CD14-positive monocyte (primary cell): ENCODE measurements around the gene SLC16A11. TPM values are rescaled to one million over a fixed set of nuclear protein-coding genes. Genes with fewer than 3 reads are reported as not detected.

Source experiments
- DNase-seq, 3 donors: peaks; one replicate each; pipeline ENCODE4 v3.0.0-alpha.2; 2011 to 2022
- H2AFZ ChIP-seq: 2 replicates; pipeline ENCODE4 v1.6.0; 2012; ENCODE audit warnings: mild to moderate bottlenecking, low read depth, low read length, inconsistent platforms; ENCODE audit not compliant: insufficient read depth, poor library complexity, severe bottlenecking
- H3K27ac ChIP-seq, 2 donors: 1 replicate in 1 of 2; 2 replicates in 1 of 2; pipeline ENCODE4 v1.5.1; 2012 to 2013; ENCODE audit warnings: low read length in 2 of 2, control low read depth in 1 of 2, inconsistent platforms in 1 of 2, low read depth in 1 of 2, mild to moderate bottlenecking in 1 of 2
- H3K27me3 ChIP-seq, 2 donors: one replicate each; pipeline versions ENCODE4 v1.6.0 to v1.6.1; 2011 to 2013; ENCODE audit warnings: low read length in 2 of 2; ENCODE audit not compliant: control insufficient read depth in 2 of 2, insufficient read depth in 2 of 2
- H3K36me3 ChIP-seq, 2 donors: replicated peaks in 1 of 2; 1 replicate in 1 of 2; 2 replicates in 1 of 2; pipeline versions ENCODE4 v1.5.1 to v1.6.1; 2012 to 2013; ENCODE audit warnings: low read length in 2 of 2, control low read depth in 1 of 2, inconsistent platforms in 1 of 2, mild to moderate bottlenecking in 1 of 2; ENCODE audit not compliant: insufficient read depth in 2 of 2, control insufficient read depth in 1 of 2
- H3K4me1 ChIP-seq, 2 donors: 1 replicate in 1 of 2; 2 replicates in 1 of 2; pipeline versions ENCODE4 v1.5.1 to v1.6.1; 2012 to 2013; ENCODE audit warnings: low read length in 2 of 2, control low read depth in 1 of 2, inconsistent platforms in 1 of 2, mild to moderate bottlenecking in 1 of 2, moderate library complexity in 1 of 2; ENCODE audit not compliant: insufficient read depth in 2 of 2, control insufficient read depth in 1 of 2
- H3K4me2 ChIP-seq: replicated peaks from 2 replicates; pipeline ENCODE3; 2012; ENCODE audit warnings: low read length, moderate library complexity, mild to moderate bottlenecking; ENCODE audit not compliant: poor library complexity, severe bottlenecking; ENCODE audit errors: extremely low read depth
- H3K4me3 ChIP-seq, 3 experiments: fragments of 200-600 bp in 1 of 3; sonication (generic) in 1 of 3; replicated peaks in 1 of 3; 1 replicate in 2 of 3; 2 replicates in 1 of 3; pipeline ENCODE4 v1.5.1; 2011 to 2013; ENCODE audit warnings: low read length in 3 of 3, mild to moderate bottlenecking in 3 of 3, control low read depth in 2 of 3, low read depth in 2 of 3, inconsistent platforms in 1 of 3, moderate library complexity in 1 of 3
- H3K79me2 ChIP-seq: 2 replicates; pipeline ENCODE4 v1.6.0; 2012; ENCODE audit warnings: mild to moderate bottlenecking, control low read depth, inconsistent platforms, low read length, moderate library complexity; ENCODE audit not compliant: insufficient read depth
- H3K9ac ChIP-seq: 2 replicates; pipeline ENCODE4 v1.6.0; 2017; ENCODE audit warnings: low read length, mild to moderate bottlenecking; ENCODE audit not compliant: insufficient read depth, poor library complexity, severe bottlenecking
- H3K9me3 ChIP-seq, 2 donors: replicated peaks in 1 of 2; 1 replicate in 1 of 2; 2 replicates in 1 of 2; pipeline versions ENCODE4 v1.5.1 to v1.6.1; 2012 to 2013; ENCODE audit warnings: low read length in 2 of 2, control low read depth in 1 of 2; ENCODE audit not compliant: control insufficient read depth in 1 of 2, insufficient read depth in 1 of 2
- H4K20me1 ChIP-seq: 2 replicates; pipeline ENCODE4 v1.6.0; 2012; ENCODE audit warnings: mild to moderate bottlenecking, low read length, control low read depth, moderate library complexity; ENCODE audit not compliant: insufficient read depth
- H3K27ac Mint-ChIP-seq, 7 donors: one replicate each; pipeline ENCODE4 v1.8.0; 2020; ENCODE audit warnings: mild to moderate bottlenecking in 7 of 7, mixed read lengths in 7 of 7, moderate library complexity in 6 of 7, inconsistent platforms in 2 of 7
- H3K27me3 Mint-ChIP-seq, 3 donors: one replicate each; pipeline ENCODE4 v1.8.0; 2021 to 2022; ENCODE audit warnings: low read depth in 3 of 3, mild to moderate bottlenecking in 3 of 3, mixed read lengths in 3 of 3, moderate library complexity in 3 of 3, inconsistent platforms in 1 of 3
- H3K36me3 Mint-ChIP-seq, 2 donors: one replicate each; pipeline ENCODE4 v1.8.0; 2020; ENCODE audit warnings: mixed read lengths in 2 of 2, inconsistent platforms in 1 of 2, mild to moderate bottlenecking in 1 of 2
- H3K4me1 Mint-ChIP-seq: one replicate; pipeline ENCODE4 v1.8.0; 2020; ENCODE audit warnings: mild to moderate bottlenecking, mixed read lengths
- H3K4me3 Mint-ChIP-seq, 2 donors: one replicate each; pipeline ENCODE4 v1.8.0; 2020; ENCODE audit warnings: mild to moderate bottlenecking in 2 of 2, mixed read lengths in 2 of 2, moderate library complexity in 1 of 2
- H3K9me3 Mint-ChIP-seq, 7 donors: one replicate each; pipeline ENCODE4 v1.8.0; 2020 to 2022; ENCODE audit warnings: mixed read lengths in 7 of 7, mild to moderate bottlenecking in 6 of 7, moderate library complexity in 6 of 7, inconsistent platforms in 2 of 7
- WGBS: methylation state at CpG from one replicate; pipeline ENCODE4 v1.1.5; 2013; ENCODE audit warnings: missing lambda C conversion rate; ENCODE audit not compliant: insufficient coverage; 5-methylcytosine and 5-hydroxymethylcytosine counted together
- intact Hi-C, 2 donors: fragments of 100-400 bp; cut with micrococcal nuclease; formaldehyde crosslinking; loops; one replicate each; pipeline versions ENCODE4 v1.15.0 to v1.15.1; 2023
- polyA plus RNA-seq, 3 donors: library from polyadenylated mRNA; depleted of rRNA in 1 of 3; unstranded in 2 of 3; stranded (reverse) in 1 of 3; fragments of 300-500 nt in 2 of 3; fragments of >200 nt in 1 of 3; fragmentation: Illumina TruSeq in 2 of 3; gene quantifications; 1 replicate in 2 of 3; 2 replicates in 1 of 3; pipeline ENCODE4 v1.2.3, GENCODE V29; 2012 to 2021
- TF ChIP-seq, protein P1 (sequence below): fragments of 200-600 bp; IDR thresholded peaks from one replicate; pipeline ENCODE4 v1.8.0; 2022; ENCODE audit warnings: antibody characterized with exemption, mild to moderate bottlenecking

SLC16A11 gene
- polyA plus RNA-seq, 3 donors, result not detected

- H3K79me2 ChIP-seq, result no peaks in the 10 kb centered on the region
- TF ChIP-seq, protein P1, sequence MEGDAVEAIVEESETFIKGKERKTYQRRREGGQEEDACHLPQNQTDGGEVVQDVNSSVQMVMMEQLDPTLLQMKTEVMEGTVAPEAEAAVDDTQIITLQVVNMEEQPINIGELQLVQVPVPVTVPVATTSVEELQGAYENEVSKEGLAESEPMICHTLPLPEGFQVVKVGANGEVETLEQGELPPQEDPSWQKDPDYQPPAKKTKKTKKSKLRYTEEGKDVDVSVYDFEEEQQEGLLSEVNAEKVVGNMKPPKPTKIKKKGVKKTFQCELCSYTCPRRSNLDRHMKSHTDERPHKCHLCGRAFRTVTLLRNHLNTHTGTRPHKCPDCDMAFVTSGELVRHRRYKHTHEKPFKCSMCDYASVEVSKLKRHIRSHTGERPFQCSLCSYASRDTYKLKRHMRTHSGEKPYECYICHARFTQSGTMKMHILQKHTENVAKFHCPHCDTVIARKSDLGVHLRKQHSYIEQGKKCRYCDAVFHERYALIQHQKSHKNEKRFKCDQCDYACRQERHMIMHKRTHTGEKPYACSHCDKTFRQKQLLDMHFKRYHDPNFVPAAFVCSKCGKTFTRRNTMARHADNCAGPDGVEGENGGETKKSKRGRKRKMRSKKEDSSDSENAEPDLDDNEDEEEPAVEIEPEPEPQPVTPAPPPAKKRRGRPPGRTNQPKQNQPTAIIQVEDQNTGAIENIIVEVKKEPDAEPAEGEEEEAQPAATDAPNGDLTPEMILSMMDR, result no peak
- H3K9ac ChIP-seq, result no peak overlapping the region
- intact Hi-C loops, result no loop called here
- peak overlapping the region in 5 of 7 donors; percentile 7 to 82 (median 71) for H3K27ac Mint-ChIP-seq
- H3K4me2 ChIP-seq, result peak overlapping the region; percentile 46
- peaks cover 50 to 60% of the 10 kb centered on the region in 2 donors for H3K4me1 ChIP-seq
- no peaks in the 10 kb centered on the region for H3K36me3 ChIP-seq
- H3K27ac ChIP-seq, result peak overlapping the region; percentile 47 to 50
- peaks cover 2 to 8% (median 8%) of the 10 kb centered on the region in 3 donors for H3K27me3 Mint-ChIP-seq
- H4K20me1 ChIP-seq, result no peaks in the 10 kb centered on the region
- H3K27me3 ChIP-seq, result no peaks in the 10 kb centered on the region
- H3K36me3 Mint-ChIP-seq, result peaks cover 18 to 22% of the 10 kb centered on the region in 2 donors
- no peak for DNase-seq
- H3K9me3 Mint-ChIP-seq, result peaks cover 0 to 6% (median 2%) of the 10 kb centered on the region in 7 donors
- peaks cover 63% of the 10 kb centered on the region for H3K4me1 Mint-ChIP-seq
- peak overlapping the region in 1 of 3 experiments; percentile 64 for H3K4me3 ChIP-seq
- H3K9me3 ChIP-seq, result no peaks in the 10 kb centered on the region
- peak overlapping the region; percentile 17 to 78 for H3K4me3 Mint-ChIP-seq
- WGBS, result 48% methylated on average over 4 of the region's 10 CpGs
- no peak overlapping the region for H2AFZ ChIP-seq
These were observed 36.7 kb upstream of the SLC16A11 start for GRCh38 chr17:7080456-7081041.

- H3K79me2 ChIP-seq, result no peaks in the 10 kb centered on the region
- no peak within 1 kb of the TSS for H3K9ac ChIP-seq
- H3K27me3 ChIP-seq, result no peaks in the 10 kb centered on the region
- H3K27me3 Mint-ChIP-seq, result peaks cover 2 to 10% (median 8%) of the 10 kb centered on the region in 3 donors
- peak within 1 kb of the TSS in 2 of 3 experiments; percentile 25 to 64 for H3K4me3 ChIP-seq
- peak within 1 kb of the TSS; percentile 46 for H3K4me2 ChIP-seq
- intact Hi-C loops, result loop anchor here in 1 of 2 donors (10.0 kb wide), 1 partner anchor 1525 kb away; no protein-coding TSS in a partner anchor
- peaks cover 50 to 60% of the 10 kb centered on the region in 2 donors for H3K4me1 ChIP-seq
- H3K27ac Mint-ChIP-seq, result peak within 1 kb of the TSS; percentile 71 to 90 (median 78)
- peak in 2 of 3 donors; percentile 51 to 60 for DNase-seq
- H3K9me3 ChIP-seq, result no peaks in the 10 kb centered on the region
- no peaks in the 10 kb centered on the region for H4K20me1 ChIP-seq
- H3K4me1 Mint-ChIP-seq, result peaks cover 63% of the 10 kb centered on the region
- H3K36me3 Mint-ChIP-seq, result peaks cover 24 to 29% of the 10 kb centered on the region in 2 donors
- TF ChIP-seq, protein P1, result no peak
- peaks cover 0 to 6% (median 2%) of the 10 kb centered on the region in 7 donors for H3K9me3 Mint-ChIP-seq
- peaks cover 0 to 3% of the 10 kb centered on the region in 2 donors for H3K36me3 ChIP-seq
- 35% methylated on average over 6 of the region's 15 CpGs for WGBS
- peak within 1 kb of the TSS; percentile 53 for H2AFZ ChIP-seq
- H3K4me3 Mint-ChIP-seq, result peak within 1 kb of the TSS; percentile 70 to 78
- H3K27ac ChIP-seq, result peak within 1 kb of the TSS; percentile 47 to 50
These were observed 35.9 kb upstream of the SLC16A11 start, which contains the start of gene CLEC10A for GRCh38 chr17:7079581-7080455. Gene CLEC10A, minus strand, starts transcription at chr17:7080251. Its CDS starts 1,439 bp downstream, at chr17:7078812.
